OCI-LY1 (cell line): ENCODE results near the gene TNFRSF14.

Experiments used
- H2AFZ ChIP-seq: fragments of 200-600 bp; sonication (generic), shearing (Covaris generic); 2 replicates; pipeline ENCODE4 v1.6.0; 2014; ENCODE audit warnings: antibody characterized with exemption, mild to moderate bottlenecking, low read length
- H3F3A ChIP-seq: fragments of 200-600 bp; sonication (generic), shearing (Covaris generic); 2 replicates; pipeline ENCODE4 v1.6.0; 2014; ENCODE audit warnings: mild to moderate bottlenecking, antibody characterized with exemption, low read length, moderate library complexity; ENCODE audit not compliant: insufficient read depth
- H3K27ac ChIP-seq: fragments of 200-600 bp; sonication (generic); 2 replicates; pipeline ENCODE4 v1.5.1; 2014; ENCODE audit warnings: low read length, mixed run types, mild to moderate bottlenecking, low read depth; ENCODE audit not compliant: poor library complexity, severe bottlenecking
- H3K27me3 ChIP-seq: fragments of 200-600 bp; sonication (generic); 2 replicates; pipeline ENCODE4 v1.6.0; 2014; ENCODE audit warnings: antibody characterized with exemption, mild to moderate bottlenecking, low read length, moderate library complexity; ENCODE audit not compliant: insufficient read depth
- H3K36me3 ChIP-seq: fragments of 200-600 bp; sonication (generic); 2 replicates; pipeline ENCODE4 v1.6.1; 2014; ENCODE audit warnings: mild to moderate bottlenecking, antibody characterized with exemption, low read length, moderate library complexity, mixed read lengths; ENCODE audit not compliant: insufficient read depth
- H3K4me1 ChIP-seq: fragments of 200-600 bp; sonication (generic); 2 replicates; pipeline ENCODE4 v1.5.1; 2014; ENCODE audit warnings: mild to moderate bottlenecking, low read length, moderate library complexity; ENCODE audit not compliant: insufficient read depth, severe bottlenecking
- H3K4me2 ChIP-seq: fragments of 200-600 bp; sonication (generic), shearing (Covaris generic); 2 replicates; pipeline ENCODE4 v1.6.1; 2014; ENCODE audit warnings: low read length
- H3K4me3 ChIP-seq: fragments of 200-600 bp; sonication (generic); 2 replicates; pipeline ENCODE4 v1.5.1; 2014; ENCODE audit warnings: low read length, low read depth, mild to moderate bottlenecking, mixed read lengths; ENCODE audit not compliant: poor library complexity, severe bottlenecking
- H3K79me2 ChIP-seq: fragments of 200-600 bp; shearing (Covaris generic); 2 replicates; pipeline ENCODE4 v1.6.1; 2016; ENCODE audit warnings: mixed run types, low read length, mixed read lengths; ENCODE audit not compliant: insufficient read depth
- H3K9ac ChIP-seq: fragments of 200-600 bp; sonication (generic), shearing (Covaris generic); 2 replicates; pipeline ENCODE4 v1.6.1; 2014; ENCODE audit warnings: mild to moderate bottlenecking, low read length, mixed read lengths
- H3K9me2 ChIP-seq: fragments of 200-600 bp; sonication (generic), shearing (Covaris generic); 2 replicates; pipeline ENCODE4 v1.6.1; 2014; ENCODE audit warnings: low read depth, mild to moderate bottlenecking, low read length, mixed read lengths
- H3K9me3 ChIP-seq: fragments of 200-600 bp; shearing (Covaris generic); 2 replicates; pipeline ENCODE4 v1.6.1; 2014; ENCODE audit warnings: low read length, mixed read lengths
- H4K20me1 ChIP-seq: fragments of 200-600 bp; sonication (generic), shearing (Covaris generic); 2 replicates; pipeline ENCODE4 v1.6.0; 2016; ENCODE audit warnings: mild to moderate bottlenecking, low read length; ENCODE audit not compliant: insufficient read depth
- EZH2 ChIP-seq: fragments of 200-600 bp; sonication (generic), shearing (Covaris generic); IDR thresholded peaks from 2 replicates; pipeline ENCODE4 v1.8.0; 2017; ENCODE audit warnings: borderline replicate concordance, mixed run types, mild to moderate bottlenecking, antibody characterized with exemption, low read length, moderate library complexity, mixed read lengths
- TF ChIP-seq, protein P1 (sequence below): fragments of 200-600 bp; sonication (generic), shearing (Covaris generic); IDR thresholded peaks from 2 replicates; pipeline ENCODE4 v1.5.1; 2017; ENCODE audit warnings: mild to moderate bottlenecking, antibody characterized with exemption, low read length, moderate library complexity, mixed read lengths

Gene TNFRSF14

GRCh38 chr1:2544093-2544874 is 11.9 kb upstream of the TNFRSF14 start:
- Histone ChIP-seq H3K4me3 (no peak overlapping the region), H3K4me1 (peaks cover 30% of the 10 kb centered on the region), H3K4me2 (no peak overlapping the region), H3F3A (no peaks in the 10 kb centered on the region), H3K9ac (no peak overlapping the region), H3K36me3 (no peaks in the 10 kb centered on the region), H3K27ac (no peak overlapping the region), H3K79me2 (no peaks in the 10 kb centered on the region), H2AFZ (no peak overlapping the region), H3K9me2 (no peaks in the 10 kb centered on the region), H3K27me3 (no peaks in the 10 kb centered on the region), H3K9me3 (no peaks in the 10 kb centered on the region), H4K20me1 (no peaks in the 10 kb centered on the region)
- TF ChIP-seq, protein P1, sequence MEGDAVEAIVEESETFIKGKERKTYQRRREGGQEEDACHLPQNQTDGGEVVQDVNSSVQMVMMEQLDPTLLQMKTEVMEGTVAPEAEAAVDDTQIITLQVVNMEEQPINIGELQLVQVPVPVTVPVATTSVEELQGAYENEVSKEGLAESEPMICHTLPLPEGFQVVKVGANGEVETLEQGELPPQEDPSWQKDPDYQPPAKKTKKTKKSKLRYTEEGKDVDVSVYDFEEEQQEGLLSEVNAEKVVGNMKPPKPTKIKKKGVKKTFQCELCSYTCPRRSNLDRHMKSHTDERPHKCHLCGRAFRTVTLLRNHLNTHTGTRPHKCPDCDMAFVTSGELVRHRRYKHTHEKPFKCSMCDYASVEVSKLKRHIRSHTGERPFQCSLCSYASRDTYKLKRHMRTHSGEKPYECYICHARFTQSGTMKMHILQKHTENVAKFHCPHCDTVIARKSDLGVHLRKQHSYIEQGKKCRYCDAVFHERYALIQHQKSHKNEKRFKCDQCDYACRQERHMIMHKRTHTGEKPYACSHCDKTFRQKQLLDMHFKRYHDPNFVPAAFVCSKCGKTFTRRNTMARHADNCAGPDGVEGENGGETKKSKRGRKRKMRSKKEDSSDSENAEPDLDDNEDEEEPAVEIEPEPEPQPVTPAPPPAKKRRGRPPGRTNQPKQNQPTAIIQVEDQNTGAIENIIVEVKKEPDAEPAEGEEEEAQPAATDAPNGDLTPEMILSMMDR = no peak
- TF ChIP-seq EZH2 = no peak

DNA sequence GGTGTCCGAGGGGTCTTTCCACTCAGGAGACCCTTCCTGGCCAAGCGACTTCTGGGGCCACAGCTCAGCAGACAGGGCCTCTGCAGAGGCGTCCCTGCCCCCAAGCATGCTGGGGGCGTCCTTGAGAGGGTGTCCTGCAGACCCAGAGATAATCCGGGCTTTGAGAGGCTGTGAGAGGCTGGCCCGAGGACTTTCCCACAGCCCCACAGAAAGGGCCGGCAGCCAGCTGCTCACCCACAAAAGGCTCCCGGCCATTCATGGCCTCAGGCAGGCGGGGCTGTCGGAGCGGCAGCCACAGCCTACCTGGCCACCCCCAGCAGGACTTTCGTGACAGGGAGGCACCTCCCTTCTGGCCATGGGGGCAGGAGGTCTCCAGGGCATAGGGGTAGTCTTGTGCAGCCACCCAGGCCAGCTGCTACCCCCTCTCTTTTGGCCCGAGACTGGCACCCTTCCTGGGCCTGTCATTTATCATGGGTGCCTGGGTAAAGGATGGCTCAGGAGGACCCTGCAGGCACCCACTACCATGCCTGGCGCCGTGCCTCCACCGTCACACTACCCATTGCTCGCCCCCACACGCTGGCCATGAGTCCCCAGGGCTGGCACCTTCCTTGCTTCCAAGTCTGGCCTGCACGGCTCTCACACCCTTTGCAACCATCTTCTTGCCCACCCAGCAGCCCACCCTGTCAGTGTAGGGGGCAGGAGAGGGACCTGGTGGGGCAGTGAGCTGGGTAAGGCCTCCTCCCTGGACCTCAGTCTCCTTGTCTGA is 11.1 kb upstream of the TNFRSF14 start:
- TF ChIP-seq, protein P1 = no peak
- TF ChIP-seq EZH2 = no peak
- no peaks in the 10 kb centered on the region for H3K79me2 ChIP-seq
- H3K4me3 ChIP-seq = no peak overlapping the region
- no peak overlapping the region for H3K4me2 ChIP-seq
- H3K9me2 ChIP-seq = no peaks in the 10 kb centered on the region
- H3K36me3 ChIP-seq = no peaks in the 10 kb centered on the region
- H3F3A ChIP-seq = no peaks in the 10 kb centered on the region
- no peaks in the 10 kb centered on the region for H3K9me3 ChIP-seq
- H3K4me1 ChIP-seq = peaks cover 34% of the 10 kb centered on the region
- H3K27ac ChIP-seq = no peak overlapping the region
- no peaks in the 10 kb centered on the region for H4K20me1 ChIP-seq
- H3K9ac ChIP-seq = no peak overlapping the region
- no peaks in the 10 kb centered on the region for H3K27me3 ChIP-seq
- no peak overlapping the region for H2AFZ ChIP-seq

- Histone ChIP-seq H3K9me3 (no peaks in the 10 kb centered on the region), H3K36me3 (no peaks in the 10 kb centered on the region), H3K27me3 (no peaks in the 10 kb centered on the region), H3K9ac (peak overlapping the region; percentile 60; the same call in 1 of the 2 replicates), H3K4me3 (peak overlapping the region; percentile 67), H4K20me1 (no peaks in the 10 kb centered on the region), H3K27ac (no peak overlapping the region), H3F3A (no peaks in the 10 kb centered on the region), H3K4me2 (peak overlapping the region; percentile 77), H3K4me1 (peaks cover 34% of the 10 kb centered on the region), H3K79me2 (no peaks in the 10 kb centered on the region), H3K9me2 (no peaks in the 10 kb centered on the region), H2AFZ (no peak overlapping the region)
- TF ChIP-seq, protein P1 = no peak
- no peak for TF ChIP-seq EZH2
These were observed 10.2 kb upstream of the TNFRSF14 start for GRCh38 chr1:2545754-2546514.
